H1 (cell line): Measurements from ENCODE around the gene SYNPR. TPM values are rescaled to one million over a fixed set of nuclear protein-coding genes. Genes with fewer than 3 reads are reported as not detected.

Experiments
- CTBP2 ChIP-seq: IDR thresholded peaks from 2 replicates; pipeline ENCODE4 v1.7.0; 2011; ENCODE audit warnings: borderline replicate concordance, mild to moderate bottlenecking, moderate library complexity, mixed read lengths, low read length; ENCODE audit not compliant: insufficient read depth, insufficient read length
- EGR1 ChIP-seq: IDR thresholded peaks from 2 replicates; pipeline ENCODE4 v1.6.1; 2011; ENCODE audit warnings: low read depth, low read length, borderline replicate concordance
- HDAC2 ChIP-seq, 2 experiments: fragments of 300-600 bp in 1 of 2; sonication (generic) in 1 of 2; IDR thresholded peaks; 2 replicates each; pipeline ENCODE4 v1.6.1; 2011 to 2012; ENCODE audit warnings: low read depth in 2 of 2, low read length in 2 of 2, mild to moderate bottlenecking in 2 of 2, moderate library complexity in 2 of 2, borderline replicate concordance in 1 of 2, inconsistent platforms in 1 of 2
- NRF1 ChIP-seq: IDR thresholded peaks from 2 replicates; pipeline ENCODE4 v1.6.1; 2011; ENCODE audit warnings: mild to moderate bottlenecking, low read depth, low read length, improper control_type of control experiment
- PHF8 ChIP-seq: fragments of 200-600 bp; sonication (generic); conservative IDR thresholded peaks from 2 replicates; pipeline ENCODE4 v1.7.1; 2012; ENCODE audit warnings: low read depth, mild to moderate bottlenecking, inconsistent platforms, low read length, moderate library complexity
- RXRA ChIP-seq: IDR thresholded peaks from 2 replicates; pipeline ENCODE4 v1.6.1; 2011; ENCODE audit warnings: low read depth, mild to moderate bottlenecking, low read length, moderate library complexity; ENCODE audit not compliant: insufficient read depth
- SUZ12 ChIP-seq: fragments of 200-600 bp; sonication (generic); IDR thresholded peaks from 2 replicates; pipeline ENCODE4 v1.6.1; 2012; ENCODE audit warnings: mild to moderate bottlenecking, inconsistent platforms, low read length, moderate library complexity, mixed read lengths
- TCF12 ChIP-seq: IDR thresholded peaks from 2 replicates; pipeline ENCODE4 v1.6.1; 2011; ENCODE audit warnings: low read depth, mild to moderate bottlenecking, low read length
- YY1 ChIP-seq: IDR thresholded peaks from 2 replicates; pipeline ENCODE4 v1.6.1; 2011; ENCODE audit warnings: low read depth, mild to moderate bottlenecking, low read length
- polyA plus RNA-seq, 7 experiments: library from polyadenylated mRNA; depleted of rRNA in 3 of 7; stranded (reverse) in 5 of 7; unstranded in 2 of 7; fragments of >200 nt in 5 of 7; fragments of 200-250 nt in 2 of 7; gene quantifications; 1 replicate in 5 of 7; 2 replicates in 1 of 7; 4 replicates in 1 of 7; pipeline versions ENCODE4 v1.2.1 to v1.2.3, GENCODE V29; 2011 to 2013; ENCODE audit warnings: missing spikeins in 2 of 7, mixed read lengths in 2 of 7
- total RNA-seq: library from RNA; stranded (reverse); fragmentation: NEBNext Ultra II Directional; extraction: Animal tissue kit (Norgen Biotek cat#: 25700); gene quantifications from 2 replicates; pipeline ENCODE4 v1.2.1, GENCODE V29; 2021
- TF ChIP-seq, protein P1 (sequence below): fragments of 300-600 bp; sonication (generic); IDR thresholded peaks from 2 replicates; pipeline ENCODE4 v1.7.1; 2012; ENCODE audit warnings: low read length, moderate library complexity, mild to moderate bottlenecking, inconsistent platforms; ENCODE audit not compliant: insufficient replicate concordance
- TF ChIP-seq, protein P2 (sequence below): IDR thresholded peaks from 2 replicates; pipeline ENCODE4 v1.6.1; 2012; ENCODE audit warnings: inconsistent platforms

The SYNPR gene
- total and polyA plus RNA-seq, 2 of the 8 experiments (the other 6 are each of a cell fraction or from before 2014, with no cell fraction given): 0.39 to 0.99 TPM

DNA sequence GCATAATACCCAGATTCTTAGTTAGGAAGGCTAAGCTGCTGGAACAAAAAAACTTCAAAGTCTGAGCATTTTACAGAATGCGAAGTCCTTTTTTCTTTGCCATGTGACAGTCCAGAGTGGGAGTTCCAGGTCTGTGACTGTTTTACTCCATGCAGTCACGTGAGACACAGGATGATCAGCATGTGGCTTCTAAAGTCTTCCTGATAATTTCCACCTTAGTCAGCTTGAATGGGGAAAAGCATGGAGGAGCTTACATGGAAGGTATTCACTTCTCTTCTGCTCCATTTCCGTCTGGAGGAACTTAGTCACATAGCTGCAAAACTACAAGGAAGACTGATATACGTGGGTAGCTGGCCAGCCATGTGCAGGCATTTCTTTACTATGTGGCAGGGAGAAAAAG lies 376.1 kb downstream of the SYNPR start (continued):
- TF ChIP-seq, protein P1, sequence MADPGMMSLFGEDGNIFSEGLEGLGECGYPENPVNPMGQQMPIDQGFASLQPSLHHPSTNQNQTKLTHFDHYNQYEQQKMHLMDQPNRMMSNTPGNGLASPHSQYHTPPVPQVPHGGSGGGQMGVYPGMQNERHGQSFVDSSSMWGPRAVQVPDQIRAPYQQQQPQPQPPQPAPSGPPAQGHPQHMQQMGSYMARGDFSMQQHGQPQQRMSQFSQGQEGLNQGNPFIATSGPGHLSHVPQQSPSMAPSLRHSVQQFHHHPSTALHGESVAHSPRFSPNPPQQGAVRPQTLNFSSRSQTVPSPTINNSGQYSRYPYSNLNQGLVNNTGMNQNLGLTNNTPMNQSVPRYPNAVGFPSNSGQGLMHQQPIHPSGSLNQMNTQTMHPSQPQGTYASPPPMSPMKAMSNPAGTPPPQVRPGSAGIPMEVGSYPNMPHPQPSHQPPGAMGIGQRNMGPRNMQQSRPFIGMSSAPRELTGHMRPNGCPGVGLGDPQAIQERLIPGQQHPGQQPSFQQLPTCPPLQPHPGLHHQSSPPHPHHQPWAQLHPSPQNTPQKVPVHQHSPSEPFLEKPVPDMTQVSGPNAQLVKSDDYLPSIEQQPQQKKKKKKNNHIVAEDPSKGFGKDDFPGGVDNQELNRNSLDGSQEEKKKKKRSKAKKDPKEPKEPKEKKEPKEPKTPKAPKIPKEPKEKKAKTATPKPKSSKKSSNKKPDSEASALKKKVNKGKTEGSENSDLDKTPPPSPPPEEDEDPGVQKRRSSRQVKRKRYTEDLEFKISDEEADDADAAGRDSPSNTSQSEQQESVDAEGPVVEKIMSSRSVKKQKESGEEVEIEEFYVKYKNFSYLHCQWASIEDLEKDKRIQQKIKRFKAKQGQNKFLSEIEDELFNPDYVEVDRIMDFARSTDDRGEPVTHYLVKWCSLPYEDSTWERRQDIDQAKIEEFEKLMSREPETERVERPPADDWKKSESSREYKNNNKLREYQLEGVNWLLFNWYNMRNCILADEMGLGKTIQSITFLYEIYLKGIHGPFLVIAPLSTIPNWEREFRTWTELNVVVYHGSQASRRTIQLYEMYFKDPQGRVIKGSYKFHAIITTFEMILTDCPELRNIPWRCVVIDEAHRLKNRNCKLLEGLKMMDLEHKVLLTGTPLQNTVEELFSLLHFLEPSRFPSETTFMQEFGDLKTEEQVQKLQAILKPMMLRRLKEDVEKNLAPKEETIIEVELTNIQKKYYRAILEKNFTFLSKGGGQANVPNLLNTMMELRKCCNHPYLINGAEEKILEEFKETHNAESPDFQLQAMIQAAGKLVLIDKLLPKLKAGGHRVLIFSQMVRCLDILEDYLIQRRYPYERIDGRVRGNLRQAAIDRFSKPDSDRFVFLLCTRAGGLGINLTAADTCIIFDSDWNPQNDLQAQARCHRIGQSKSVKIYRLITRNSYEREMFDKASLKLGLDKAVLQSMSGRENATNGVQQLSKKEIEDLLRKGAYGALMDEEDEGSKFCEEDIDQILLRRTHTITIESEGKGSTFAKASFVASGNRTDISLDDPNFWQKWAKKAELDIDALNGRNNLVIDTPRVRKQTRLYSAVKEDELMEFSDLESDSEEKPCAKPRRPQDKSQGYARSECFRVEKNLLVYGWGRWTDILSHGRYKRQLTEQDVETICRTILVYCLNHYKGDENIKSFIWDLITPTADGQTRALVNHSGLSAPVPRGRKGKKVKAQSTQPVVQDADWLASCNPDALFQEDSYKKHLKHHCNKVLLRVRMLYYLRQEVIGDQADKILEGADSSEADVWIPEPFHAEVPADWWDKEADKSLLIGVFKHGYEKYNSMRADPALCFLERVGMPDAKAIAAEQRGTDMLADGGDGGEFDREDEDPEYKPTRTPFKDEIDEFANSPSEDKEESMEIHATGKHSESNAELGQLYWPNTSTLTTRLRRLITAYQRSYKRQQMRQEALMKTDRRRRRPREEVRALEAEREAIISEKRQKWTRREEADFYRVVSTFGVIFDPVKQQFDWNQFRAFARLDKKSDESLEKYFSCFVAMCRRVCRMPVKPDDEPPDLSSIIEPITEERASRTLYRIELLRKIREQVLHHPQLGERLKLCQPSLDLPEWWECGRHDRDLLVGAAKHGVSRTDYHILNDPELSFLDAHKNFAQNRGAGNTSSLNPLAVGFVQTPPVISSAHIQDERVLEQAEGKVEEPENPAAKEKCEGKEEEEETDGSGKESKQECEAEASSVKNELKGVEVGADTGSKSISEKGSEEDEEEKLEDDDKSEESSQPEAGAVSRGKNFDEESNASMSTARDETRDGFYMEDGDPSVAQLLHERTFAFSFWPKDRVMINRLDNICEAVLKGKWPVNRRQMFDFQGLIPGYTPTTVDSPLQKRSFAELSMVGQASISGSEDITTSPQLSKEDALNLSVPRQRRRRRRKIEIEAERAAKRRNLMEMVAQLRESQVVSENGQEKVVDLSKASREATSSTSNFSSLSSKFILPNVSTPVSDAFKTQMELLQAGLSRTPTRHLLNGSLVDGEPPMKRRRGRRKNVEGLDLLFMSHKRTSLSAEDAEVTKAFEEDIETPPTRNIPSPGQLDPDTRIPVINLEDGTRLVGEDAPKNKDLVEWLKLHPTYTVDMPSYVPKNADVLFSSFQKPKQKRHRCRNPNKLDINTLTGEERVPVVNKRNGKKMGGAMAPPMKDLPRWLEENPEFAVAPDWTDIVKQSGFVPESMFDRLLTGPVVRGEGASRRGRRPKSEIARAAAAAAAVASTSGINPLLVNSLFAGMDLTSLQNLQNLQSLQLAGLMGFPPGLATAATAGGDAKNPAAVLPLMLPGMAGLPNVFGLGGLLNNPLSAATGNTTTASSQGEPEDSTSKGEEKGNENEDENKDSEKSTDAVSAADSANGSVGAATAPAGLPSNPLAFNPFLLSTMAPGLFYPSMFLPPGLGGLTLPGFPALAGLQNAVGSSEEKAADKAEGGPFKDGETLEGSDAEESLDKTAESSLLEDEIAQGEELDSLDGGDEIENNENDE: no peak
- TF ChIP-seq SUZ12 (no peak), NRF1 (no peak), CTBP2 (no peak), RXRA (no peak), YY1 (no peak), EGR1 (no peak), TCF12 (no peak), PHF8 (no peak), HDAC2 (IDR thresholded peaks at IDR 0.05; ENCODE audit: borderline replicate concordance in 1 of 2, low read depth in 2 of 2, low read length in 2 of 2) (no peak)
- TF ChIP-seq, protein P2, sequence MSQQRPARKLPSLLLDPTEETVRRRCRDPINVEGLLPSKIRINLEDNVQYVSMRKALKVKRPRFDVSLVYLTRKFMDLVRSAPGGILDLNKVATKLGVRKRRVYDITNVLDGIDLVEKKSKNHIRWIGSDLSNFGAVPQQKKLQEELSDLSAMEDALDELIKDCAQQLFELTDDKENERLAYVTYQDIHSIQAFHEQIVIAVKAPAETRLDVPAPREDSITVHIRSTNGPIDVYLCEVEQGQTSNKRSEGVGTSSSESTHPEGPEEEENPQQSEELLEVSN: no peak
